ENCODE measurements around the gene PLCH1.

PLCH1 gene

GRCh38 chr3:155520463-155520862 lies 224.4 kb downstream of the PLCH1 start:
- DNase-seq: no peak

GRCh38 chr3:155519078-155519477 lies 225.8 kb downstream of the PLCH1 start:
- DNase-seq: no peak

DNA sequence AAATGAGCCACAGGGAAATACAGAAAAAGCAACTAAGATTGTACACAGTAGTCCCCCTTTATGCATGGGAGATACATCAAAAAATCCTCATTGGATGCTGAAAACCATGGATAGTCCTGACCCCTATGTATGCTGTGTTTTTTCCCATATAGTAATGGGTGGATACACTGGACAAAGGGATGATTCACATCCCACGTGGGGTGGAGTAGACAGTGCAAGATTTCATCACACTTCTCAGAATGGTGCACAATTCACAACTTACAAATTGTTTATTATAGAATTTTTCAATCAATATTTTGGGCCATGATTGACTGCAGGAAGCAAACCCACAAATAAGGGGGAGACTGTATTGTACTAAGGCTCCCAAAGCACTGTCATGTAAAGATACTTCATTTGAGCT lies 227.0 kb downstream of the PLCH1 start:
- no peak for DNase-seq

GRCh38 chr3:155516439-155516838 lies 228.4 kb downstream of the PLCH1 start:
- DNase-seq: no peak

DNA sequence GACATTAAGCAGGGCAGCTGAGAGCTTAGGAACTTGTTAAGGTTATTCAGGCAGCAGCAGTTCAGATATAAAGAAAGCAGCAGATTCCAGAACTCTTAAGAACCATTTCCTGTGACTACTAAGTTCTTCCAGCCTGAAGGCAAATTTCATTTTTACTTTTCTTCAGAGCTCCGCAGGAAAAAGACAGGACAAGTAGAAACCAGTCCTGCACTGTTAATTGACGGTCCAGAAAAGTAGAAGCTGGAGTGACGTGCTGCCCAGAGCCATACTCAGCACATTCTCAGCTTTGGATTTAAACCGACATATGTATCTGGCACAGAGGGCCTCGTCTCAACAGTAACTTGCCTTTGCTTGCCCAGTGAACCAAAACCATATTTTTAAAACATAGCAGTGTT lies 232.0 kb downstream of the PLCH1 start:
- DNase-seq: no peak

- DNase-seq: no peak
These were observed 232.6 kb downstream of the PLCH1 start for GRCh38 chr3:155512175-155512866.

GRCh38 chr3:155504682-155505081 lies 240.2 kb downstream of the PLCH1 start:
- DNase-seq: no peak

- no peak for DNase-seq
These were observed 242.2 kb downstream of the PLCH1 start for GRCh38 chr3:155502630-155503029.

GRCh38 chr3:155500194-155500818 lies 244.6 kb downstream of the PLCH1 start:
- no peak for DNase-seq

DNA sequence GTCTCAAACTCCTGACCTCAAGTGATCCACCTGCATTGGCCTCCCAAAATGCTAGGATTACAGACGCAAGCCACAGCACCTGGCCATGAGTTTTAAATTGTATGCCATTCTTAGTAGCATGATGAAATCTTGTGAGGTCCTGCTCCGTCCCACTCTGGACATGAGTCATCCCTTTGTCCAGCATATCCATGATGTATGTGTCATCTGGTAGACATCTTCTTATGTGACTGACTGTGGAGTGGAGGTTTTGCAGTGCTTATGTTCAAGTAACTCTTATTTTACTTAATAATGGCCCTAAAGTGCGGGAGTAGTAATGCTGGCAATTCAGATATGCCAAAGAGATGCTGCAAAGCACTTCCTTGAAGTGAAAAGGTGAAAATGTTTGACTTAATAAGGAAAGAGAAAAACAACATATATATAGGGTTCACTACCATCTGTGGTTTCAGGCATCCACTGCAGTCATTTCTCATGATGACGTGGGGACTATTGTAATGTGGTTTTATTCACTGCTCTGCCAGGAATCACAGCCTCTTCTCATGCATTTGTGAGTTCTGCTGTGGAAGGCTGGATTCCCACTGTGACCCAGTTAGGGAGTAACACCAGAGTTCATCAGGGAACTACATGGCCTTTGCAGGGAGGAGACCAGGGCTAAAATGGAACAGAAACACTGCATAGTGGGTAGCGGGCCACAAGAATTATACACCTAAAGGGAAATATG lies 246.8 kb downstream of the PLCH1 start:
- DNase-seq: no peak

DNA sequence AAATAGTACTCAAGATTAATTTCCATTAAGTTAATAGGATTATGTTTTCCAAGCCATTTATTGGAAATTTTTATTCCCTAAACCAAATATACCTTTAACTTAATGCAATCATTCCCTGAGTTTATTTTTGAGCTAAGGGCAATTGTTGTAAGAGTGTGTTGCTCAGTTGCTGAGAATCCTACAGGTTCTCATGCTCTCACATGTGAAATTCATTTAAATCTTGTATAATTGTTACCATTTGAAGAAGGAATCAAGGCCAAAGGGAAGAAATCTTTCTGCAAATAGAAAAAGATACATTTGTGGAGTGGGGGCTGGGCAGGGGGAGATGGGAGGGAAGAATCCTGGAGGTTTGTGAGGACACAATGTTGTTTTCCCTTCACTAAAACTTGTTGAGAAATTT lies 248.7 kb downstream of the PLCH1 start:
- DNase-seq: no peak

DNA sequence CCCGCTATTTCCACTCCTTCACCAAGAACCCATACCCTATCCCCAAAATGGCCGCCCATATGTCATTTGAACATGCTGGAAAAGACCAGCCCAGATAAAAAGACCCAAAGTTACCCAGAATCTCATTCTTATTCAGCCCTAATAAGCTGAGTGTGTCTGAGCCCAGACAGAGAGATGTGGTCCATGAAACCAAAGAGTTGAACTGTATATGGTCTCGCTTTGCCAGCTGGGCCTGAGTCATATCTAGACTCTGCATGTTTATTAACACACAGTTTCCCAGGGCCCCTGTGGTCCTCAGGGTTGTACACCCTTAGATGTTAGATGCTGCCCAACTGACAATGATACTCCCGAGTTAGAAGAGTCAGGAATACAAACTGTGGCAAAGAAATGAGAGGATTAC lies 249.5 kb downstream of the PLCH1 start:
- DNase-seq: no peak

DNA sequence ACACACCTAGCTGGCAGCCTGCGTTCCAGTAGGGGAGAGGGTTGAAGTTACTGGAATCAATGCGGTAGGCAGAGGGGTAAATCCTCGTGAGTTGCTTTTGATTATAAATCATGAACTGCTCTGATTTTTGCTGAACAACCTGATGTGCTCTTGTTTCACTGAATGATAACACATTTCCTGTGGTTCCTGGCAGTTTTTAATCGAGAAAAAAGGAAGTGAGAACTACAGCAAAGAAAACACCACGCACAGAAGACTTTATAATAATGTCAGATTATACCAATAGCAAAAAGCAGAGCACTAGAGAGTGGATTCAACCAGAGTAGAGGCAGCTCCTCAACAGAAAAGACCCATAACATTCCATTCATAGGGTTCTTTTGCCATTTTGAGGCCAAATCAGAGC lies 250.5 kb downstream of the PLCH1 start:
- peak; percentile 3 to 8 for DNase-seq

DNA sequence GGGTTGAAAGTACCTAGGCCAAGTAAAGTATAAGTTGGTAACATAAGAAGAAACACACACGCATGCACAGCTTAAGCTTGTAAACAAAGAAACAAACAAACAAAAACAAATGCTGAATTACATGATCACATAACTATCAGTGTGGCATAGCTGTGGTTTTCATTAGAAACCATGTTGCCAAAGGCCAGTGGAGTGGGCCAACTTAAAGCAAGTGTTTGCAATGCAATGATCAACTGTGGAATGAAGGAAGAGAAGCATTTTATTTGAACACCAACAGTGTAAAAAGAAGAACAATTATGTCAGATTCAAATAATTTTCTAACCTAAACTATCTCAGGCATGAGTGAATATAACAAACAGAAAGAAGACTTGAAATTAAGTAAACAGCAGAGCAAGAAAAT lies 252.0 kb downstream of the PLCH1 start:
- no peak for DNase-seq

GRCh38 chr3:155491696-155492095 lies 253.2 kb downstream of the PLCH1 start:
- no peak for DNase-seq

- DNase-seq: no peak
These were observed 256.2 kb downstream of the PLCH1 start for GRCh38 chr3:155488671-155489070.

GRCh38 chr3:155485897-155486296 lies 259.0 kb downstream of the PLCH1 start:
- no peak for DNase-seq

DNA sequence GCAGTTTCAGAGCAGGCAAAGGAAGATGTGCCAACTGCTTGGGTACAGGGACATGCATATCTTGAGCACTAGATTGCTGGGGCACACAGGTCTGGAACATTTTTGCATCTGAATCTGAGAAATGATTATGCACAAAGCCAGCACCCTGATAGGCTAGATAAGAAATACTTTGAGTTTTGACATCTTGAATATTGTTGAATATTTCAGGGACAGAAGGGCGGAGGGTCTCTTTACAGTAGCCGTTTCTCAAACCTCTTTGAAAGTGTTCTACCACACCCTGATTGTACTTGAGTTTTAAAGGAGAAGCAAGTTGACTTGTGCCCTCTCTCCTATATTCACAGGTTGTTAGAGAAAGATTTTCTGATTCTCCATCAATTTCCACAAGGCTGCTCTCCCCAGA lies 263.3 kb downstream of the PLCH1 start:
- no peak for DNase-seq

DNA sequence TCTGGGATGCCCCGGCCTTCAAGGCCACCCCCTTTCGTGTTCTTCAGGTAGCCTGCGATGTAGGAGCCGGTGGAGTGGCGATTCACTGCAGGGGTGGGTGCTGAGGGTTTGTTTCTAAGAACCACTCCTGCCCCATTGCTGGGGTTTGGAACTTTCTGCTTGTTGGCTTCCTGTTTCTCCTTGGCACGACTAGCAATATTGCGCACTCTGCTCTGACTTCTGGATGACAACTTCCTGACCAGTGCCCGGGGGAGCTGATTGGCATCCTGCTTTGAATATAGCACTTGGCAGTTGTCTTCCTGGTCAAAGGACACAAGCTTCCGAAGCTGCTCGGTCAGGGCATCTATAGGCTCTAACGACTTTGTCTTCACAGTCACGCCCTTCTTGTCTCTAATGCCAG lies 263.8 kb downstream of the PLCH1 start:
- DNase-seq: peak; percentile 6 to 15

- DNase-seq: no peak
These were observed 279.2 kb downstream of the PLCH1 start for GRCh38 chr3:155465664-155466063.

- peak; percentile 29 to 32 for DNase-seq
These were observed 282.2 kb downstream of the PLCH1 start for GRCh38 chr3:155462672-155463071.

- no peak for DNase-seq
These were observed 287.3 kb downstream of the PLCH1 start for GRCh38 chr3:155457591-155457990.

GRCh38 chr3:155455765-155456164 lies 289.1 kb downstream of the PLCH1 start:
- no peak for DNase-seq

- DNase-seq: no peak
These were observed 291.4 kb downstream of the PLCH1 start for GRCh38 chr3:155453512-155453911.

All from AML-193 (cell line).